ENCODE measurements around the gene REV3L.
A peak's percentile ranks its signal among the peaks of the same experiment; 100 is the strongest.
"Not testable (repeated sequence)": the region's sequence is repeated elsewhere in the genome, so short reads cannot be mapped to it uniquely, and the experiment has no call there.

The REV3L gene

GRCh38 chr6:111478064-111478476 is 4.9 kb downstream of the REV3L start:
- Histone ChIP-seq H3K9me3 (ENCODE audit: severe bottlenecking) (no peaks in the 10 kb centered on the region), H3K36me3 (ENCODE audit: low read depth) (0 out of 2 replicates have a peak, but pooled peaks cover 7% of the 10 kb centered on the region), H3K4me3 (ENCODE audit: severe bottlenecking) (no peak overlapping the region), H3K27ac (ENCODE audit: poor library complexity, severe bottlenecking) (peak overlapping the region; percentile 46), H3K4me1 (ENCODE audit: insufficient read depth, poor library complexity, severe bottlenecking) (peaks cover 38% of the 10 kb centered on the region), H3K27me3 (ENCODE audit: insufficient read depth, poor library complexity, severe bottlenecking) (no peaks in the 10 kb centered on the region)
- peak; percentile 35; the same call in 1 of the 3 replicates for ATAC-seq (ENCODE audit: low read depth)
- TF ChIP-seq CTCF (IDR thresholded peaks at IDR 0.05; ENCODE audit: poor library complexity, severe bottlenecking) = no peak
- no peak for DNase-seq (ENCODE audit: low spot score)

- 0 out of 2 replicates have a peak, but pooled peaks cover 7% of the 10 kb centered on the region for H3K36me3 ChIP-seq (ENCODE audit: low read depth)
- H3K27me3 ChIP-seq (ENCODE audit: insufficient read depth, poor library complexity, severe bottlenecking) = no peaks in the 10 kb centered on the region
- H3K4me3 ChIP-seq (ENCODE audit: severe bottlenecking) = no peak overlapping the region
- DNase-seq (ENCODE audit: low spot score) (no peak), ATAC-seq (ENCODE audit: low read depth) (no peak)
- H3K4me1 ChIP-seq (ENCODE audit: insufficient read depth, poor library complexity, severe bottlenecking) = peaks cover 38% of the 10 kb centered on the region
- H3K9me3 ChIP-seq (ENCODE audit: severe bottlenecking) = no peaks in the 10 kb centered on the region
- TF ChIP-seq CTCF (IDR thresholded peaks at IDR 0.05; ENCODE audit: poor library complexity, severe bottlenecking) = no peak
- H3K27ac ChIP-seq (ENCODE audit: poor library complexity, severe bottlenecking) = peak overlapping the region; percentile 46
These were observed 5.5 kb downstream of the REV3L start for GRCh38 chr6:111477481-111477938.

GRCh38 chr6:111476061-111476460 is 7.0 kb downstream of the REV3L start:
- not testable (repeated sequence) for DNase-seq (ENCODE audit: low spot score); H3K27me3 ChIP-seq (ENCODE audit: insufficient read depth, poor library complexity, severe bottlenecking); ATAC-seq (ENCODE audit: low read depth); H3K27ac ChIP-seq (ENCODE audit: poor library complexity, severe bottlenecking); H3K4me3 ChIP-seq (ENCODE audit: severe bottlenecking); H3K9me3 ChIP-seq (ENCODE audit: severe bottlenecking)
- Histone ChIP-seq H3K36me3 (ENCODE audit: low read depth) (0 out of 2 replicates have a peak, but pooled peaks cover 13% of the 10 kb centered on the region), H3K4me1 (ENCODE audit: insufficient read depth, poor library complexity, severe bottlenecking) (peaks cover 38% of the 10 kb centered on the region)

- H3K9me3 ChIP-seq (ENCODE audit: severe bottlenecking) = no peaks in the 10 kb centered on the region
- peaks cover 35% of the 10 kb centered on the region for H3K4me1 ChIP-seq (ENCODE audit: insufficient read depth, poor library complexity, severe bottlenecking)
- no peaks in the 10 kb centered on the region for H3K27me3 ChIP-seq (ENCODE audit: insufficient read depth, poor library complexity, severe bottlenecking)
- no peak overlapping the region for H3K27ac ChIP-seq (ENCODE audit: poor library complexity, severe bottlenecking)
- no peak overlapping the region for H3K4me3 ChIP-seq (ENCODE audit: severe bottlenecking)
- H3K36me3 ChIP-seq (ENCODE audit: low read depth) = peaks cover 19% of the 10 kb centered on the region; the same call in 1 of the 2 replicates
- TF ChIP-seq CTCF (IDR thresholded peaks at IDR 0.05; ENCODE audit: poor library complexity, severe bottlenecking) = no peak
- ATAC-seq (ENCODE audit: low read depth) (no peak), DNase-seq (ENCODE audit: low spot score) (no peak)
These were observed 8.2 kb downstream of the REV3L start for GRCh38 chr6:111474771-111475170.

- Histone ChIP-seq H3K9me3 (ENCODE audit: severe bottlenecking) (no peaks in the 10 kb centered on the region), H3K27me3 (ENCODE audit: insufficient read depth, poor library complexity, severe bottlenecking) (no peaks in the 10 kb centered on the region), H3K36me3 (ENCODE audit: low read depth) (peaks cover 19% of the 10 kb centered on the region), H3K4me1 (ENCODE audit: insufficient read depth, poor library complexity, severe bottlenecking) (peaks cover 37% of the 10 kb centered on the region), H3K27ac (ENCODE audit: poor library complexity, severe bottlenecking) (no peak overlapping the region), H3K4me3 (ENCODE audit: severe bottlenecking) (no peak overlapping the region)
- no peak for TF ChIP-seq CTCF (IDR thresholded peaks at IDR 0.05; ENCODE audit: poor library complexity, severe bottlenecking)
- no peak for ATAC-seq (ENCODE audit: low read depth)
- DNase-seq (ENCODE audit: low spot score) = no peak
These were observed 8.9 kb downstream of the REV3L start for GRCh38 chr6:111474106-111474505.

Measured in RWPE2 (cell line).